Rectal smooth muscle tissue (tissue), 1 donor: ENCODE results near the gene HNRNPAB.
A peak's percentile ranks its signal among the peaks of the same experiment; 100 is the strongest.

Experiments used
- H3K27ac ChIP-seq: one replicate; pipeline ENCODE4 v1.7.0; 2013; ENCODE audit warnings: low read depth, low read length, inconsistent platforms
- H3K27me3 ChIP-seq: one replicate; pipeline ENCODE4 v1.7.0; 2013; ENCODE audit warnings: low read length; ENCODE audit not compliant: control insufficient read depth, insufficient read depth
- H3K36me3 ChIP-seq: one replicate; pipeline ENCODE4 v1.7.0; 2013; ENCODE audit warnings: low read length; ENCODE audit not compliant: control insufficient read depth, insufficient read depth
- H3K4me1 ChIP-seq: one replicate; pipeline ENCODE4 v1.7.0; 2013; ENCODE audit warnings: low read length; ENCODE audit not compliant: control insufficient read depth, insufficient read depth
- H3K4me3 ChIP-seq: one replicate; pipeline ENCODE4 v1.7.0; 2013; ENCODE audit warnings: low read length
- H3K9ac ChIP-seq: one replicate; pipeline ENCODE4 v1.7.0; 2013; ENCODE audit warnings: low read length

HNRNPAB gene

DNA sequence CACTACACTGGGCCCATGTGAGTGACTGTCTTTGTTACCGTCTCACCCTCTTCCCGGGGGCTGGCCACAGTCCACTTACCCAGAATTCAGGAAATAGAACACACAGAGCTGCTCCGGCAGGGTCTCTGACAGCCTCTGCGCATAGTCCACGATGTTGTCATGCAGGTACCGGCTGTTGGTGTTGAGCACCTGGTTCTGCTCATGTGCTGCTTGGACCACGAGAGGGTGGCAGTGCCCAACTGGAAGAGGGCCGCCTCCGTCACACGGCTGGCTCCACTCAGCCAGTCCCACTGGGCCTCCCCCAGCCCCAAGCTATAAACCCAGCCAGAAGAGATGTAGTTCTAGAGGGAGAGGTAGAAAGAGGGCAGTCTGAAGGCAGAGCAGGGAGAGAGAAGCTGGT lies 25.5 kb downstream of the HNRNPAB start:
- Histone ChIP-seq H3K36me3 (peaks cover 14% of the 10 kb centered on the region), H3K27me3 (no peaks in the 10 kb centered on the region), H3K9ac (no peak overlapping the region), H3K4me1 (peaks cover 10% of the 10 kb centered on the region), H3K27ac (no peak overlapping the region), H3K4me3 (no peak overlapping the region)

DNA sequence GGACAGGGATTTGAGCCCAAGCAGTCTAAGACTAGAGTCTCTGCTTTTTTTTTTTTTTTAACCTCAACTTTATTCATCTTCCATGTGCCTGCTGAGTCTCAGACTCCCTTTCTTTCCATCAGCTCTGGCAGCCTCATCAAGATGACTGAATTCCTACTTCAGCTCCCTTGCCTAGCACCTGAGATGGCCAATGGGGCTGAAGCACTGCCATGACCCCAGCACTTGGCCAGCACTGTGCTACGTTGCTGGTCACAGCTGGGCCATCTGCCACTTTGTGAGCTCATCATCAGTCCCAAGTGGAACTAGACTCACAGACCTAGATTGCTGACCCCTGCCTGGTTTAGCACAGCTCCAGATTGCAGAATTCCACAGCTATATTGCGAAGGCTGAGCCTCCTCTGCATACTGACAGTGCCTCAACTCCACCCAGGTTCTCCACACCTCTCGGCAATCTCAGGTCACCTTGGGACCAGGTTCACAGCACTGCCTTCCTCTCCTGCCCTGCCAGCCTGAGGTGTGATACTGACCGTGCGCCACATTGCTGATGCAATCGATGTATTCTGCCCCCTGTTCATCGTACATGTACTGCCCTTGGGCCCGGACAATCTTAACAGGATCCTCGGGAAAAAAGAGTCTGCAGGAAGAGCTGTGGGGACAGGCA lies 26.7 kb downstream of the HNRNPAB start:
- Histone ChIP-seq H3K4me3 (peak overlapping the region; percentile 86), H3K36me3 (peaks cover 14% of the 10 kb centered on the region), H3K27me3 (no peaks in the 10 kb centered on the region), H3K9ac (peak overlapping the region; percentile 0), H3K27ac (no peak overlapping the region), H3K4me1 (peaks cover 10% of the 10 kb centered on the region)

DNA sequence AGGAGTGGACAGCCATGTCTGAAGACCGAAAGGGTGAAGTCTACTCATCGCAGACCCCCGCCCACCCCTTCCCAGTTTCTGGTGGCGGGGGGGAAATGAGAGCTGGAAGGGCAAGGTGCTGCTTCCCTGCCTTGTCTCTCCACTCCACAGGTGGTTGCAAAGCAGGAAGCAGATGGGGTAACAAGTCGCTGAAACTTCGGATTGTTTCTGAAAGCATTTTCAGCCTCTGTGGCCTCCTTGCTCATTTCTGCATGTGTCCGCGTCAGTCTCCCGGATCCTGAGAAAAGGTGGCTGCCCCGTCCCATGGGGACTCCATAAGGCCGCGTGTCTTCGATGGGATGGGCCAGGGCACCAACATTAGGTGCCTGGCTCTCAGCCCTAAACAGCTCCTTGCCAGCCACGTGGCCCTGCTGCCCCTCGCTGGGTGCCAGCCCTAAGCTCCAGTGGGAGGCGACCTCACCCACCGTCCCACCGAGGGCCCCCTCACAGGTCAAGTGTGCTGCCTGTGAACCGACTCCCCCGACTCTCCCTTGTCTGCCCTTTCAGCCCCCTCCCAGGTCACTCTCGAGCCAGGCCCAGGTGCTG lies 27.3 kb downstream of the HNRNPAB start:
- H3K4me1 ChIP-seq, result peaks cover 10% of the 10 kb centered on the region
- H3K27ac ChIP-seq, result peak overlapping the region; percentile 94
- no peaks in the 10 kb centered on the region for H3K27me3 ChIP-seq

DNA sequence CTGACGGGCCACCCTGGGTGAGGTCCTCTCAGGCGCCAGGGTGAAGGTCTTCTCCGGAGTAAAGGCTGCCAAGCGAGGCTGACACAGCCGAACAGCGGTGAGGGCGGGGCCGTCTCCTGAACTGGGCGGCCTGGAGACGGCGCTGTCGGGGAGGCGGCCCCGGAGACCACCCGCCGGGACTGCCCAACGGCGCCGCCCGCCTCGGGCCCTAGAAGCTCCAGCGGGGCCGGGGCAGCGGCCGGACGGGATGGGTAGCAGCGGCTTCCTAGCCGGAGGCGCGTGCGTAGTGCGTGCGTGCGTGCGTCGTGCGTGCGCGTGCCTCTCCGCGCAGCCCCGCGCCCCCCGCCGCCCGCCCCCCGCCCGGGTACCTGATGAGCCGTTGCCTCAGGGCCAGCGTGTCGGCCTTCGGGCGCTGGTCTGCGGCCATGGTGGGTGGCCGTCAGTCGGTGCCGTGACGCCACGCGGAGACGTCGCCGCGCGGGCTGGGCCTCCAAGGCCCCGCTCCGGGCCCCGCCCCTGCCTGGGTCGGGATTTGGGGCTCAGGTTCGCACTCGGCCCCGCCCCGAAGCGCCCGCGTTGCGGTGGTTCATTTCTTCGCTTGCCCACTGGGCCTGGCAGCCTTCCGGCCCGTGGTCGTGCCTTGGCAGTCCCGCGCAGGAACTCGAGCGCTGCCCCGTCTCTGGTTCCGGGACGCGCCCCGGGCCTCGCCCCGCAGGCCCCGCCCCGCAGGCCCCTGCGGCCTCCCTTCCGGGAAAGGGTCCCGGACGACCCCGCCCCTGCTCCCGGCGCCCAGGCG lies 28.0 kb downstream of the HNRNPAB start, which contains the start of gene PHYKPL:
Gene PHYKPL (minus strand): TSS at position 679 of the 796 bp plus-strand sequence. CDS start 252 bp downstream, at position 427.
- H3K4me1 ChIP-seq, result peaks cover 10% of the 10 kb centered on the region
- peaks cover 14% of the 10 kb centered on the region for H3K36me3 ChIP-seq
- no peaks in the 10 kb centered on the region for H3K27me3 ChIP-seq
- H3K9ac ChIP-seq, result peak within 1 kb of the TSS; percentile 78
- H3K27ac ChIP-seq, result peak within 1 kb of the TSS; percentile 94
- peak within 1 kb of the TSS; percentile 86 for H3K4me3 ChIP-seq

More for the DNA sequence above, 27.3 kb downstream of the HNRNPAB start:
- peak overlapping the region; percentile 86 for H3K4me3 ChIP-seq
- peaks cover 14% of the 10 kb centered on the region for H3K36me3 ChIP-seq
- H3K9ac ChIP-seq, result peak overlapping the region; percentile 78

DNA sequence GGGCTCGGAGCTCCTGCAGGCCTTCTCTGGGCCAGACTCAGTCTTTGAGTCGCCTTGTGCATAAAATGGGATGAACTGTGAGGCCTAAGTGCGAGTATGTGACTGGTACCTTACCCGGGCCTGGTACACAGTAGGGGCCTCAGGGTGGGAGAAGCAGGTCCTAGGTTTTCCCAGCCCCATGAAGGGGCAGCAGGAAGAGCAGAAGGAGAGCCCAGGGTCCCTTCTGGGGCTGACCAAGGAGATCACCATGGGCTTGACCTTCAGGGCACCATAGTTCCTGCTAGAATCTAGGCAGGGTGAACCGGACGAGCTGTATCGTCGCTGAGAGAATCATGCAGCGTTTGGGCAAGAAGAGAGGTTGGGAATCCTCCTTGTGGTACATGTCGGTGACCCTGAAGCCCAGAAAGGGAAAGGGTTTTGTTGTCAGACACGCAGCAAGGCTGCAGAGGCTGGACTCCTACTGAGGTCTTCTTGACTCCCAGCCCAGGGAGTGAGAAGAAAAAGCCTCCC lies 28.6 kb downstream of the HNRNPAB start:
- Histone ChIP-seq H3K36me3 (peaks cover 14% of the 10 kb centered on the region), H3K27me3 (no peaks in the 10 kb centered on the region), H3K4me3 (peak overlapping the region; percentile 86), H3K4me1 (peaks cover 10% of the 10 kb centered on the region), H3K27ac (peak overlapping the region; percentile 94), H3K9ac (peak overlapping the region; percentile 76)

DNA sequence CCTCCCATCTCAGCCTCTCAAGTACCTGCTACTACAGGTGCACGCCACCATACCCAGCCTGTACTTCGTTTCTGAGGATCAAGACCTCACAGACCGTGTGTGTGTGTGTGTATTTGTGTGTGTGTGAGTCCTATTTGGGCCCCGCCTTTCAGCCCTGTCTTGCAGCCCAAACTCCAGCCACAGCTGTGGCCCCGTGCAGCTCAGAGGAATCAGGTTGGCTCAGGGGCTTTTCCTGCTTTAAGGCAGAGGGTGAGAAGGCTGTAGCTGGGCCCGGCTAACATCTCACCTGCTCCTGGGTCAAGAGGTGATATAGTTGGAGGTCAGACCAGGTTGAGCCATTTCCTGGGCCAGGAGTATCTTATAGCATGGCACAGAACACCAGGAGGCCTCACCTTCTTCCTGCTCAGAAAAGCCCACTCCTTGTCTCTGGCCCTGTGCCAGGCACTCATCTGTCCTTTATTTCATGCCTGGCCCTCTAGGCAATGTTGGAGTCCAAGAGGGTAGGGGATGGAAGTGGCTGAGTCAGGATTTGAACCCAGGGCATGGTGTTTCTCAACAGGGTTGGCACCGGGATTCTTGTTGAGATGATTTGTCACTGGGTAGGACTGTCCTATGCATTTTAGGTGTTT lies 29.9 kb downstream of the HNRNPAB start:
- Histone ChIP-seq H3K27me3 (no peaks in the 10 kb centered on the region), H3K27ac (no peak overlapping the region), H3K4me3 (no peak overlapping the region), H3K36me3 (peaks cover 13% of the 10 kb centered on the region), H3K9ac (no peak overlapping the region), H3K4me1 (peaks cover 10% of the 10 kb centered on the region)

DNA sequence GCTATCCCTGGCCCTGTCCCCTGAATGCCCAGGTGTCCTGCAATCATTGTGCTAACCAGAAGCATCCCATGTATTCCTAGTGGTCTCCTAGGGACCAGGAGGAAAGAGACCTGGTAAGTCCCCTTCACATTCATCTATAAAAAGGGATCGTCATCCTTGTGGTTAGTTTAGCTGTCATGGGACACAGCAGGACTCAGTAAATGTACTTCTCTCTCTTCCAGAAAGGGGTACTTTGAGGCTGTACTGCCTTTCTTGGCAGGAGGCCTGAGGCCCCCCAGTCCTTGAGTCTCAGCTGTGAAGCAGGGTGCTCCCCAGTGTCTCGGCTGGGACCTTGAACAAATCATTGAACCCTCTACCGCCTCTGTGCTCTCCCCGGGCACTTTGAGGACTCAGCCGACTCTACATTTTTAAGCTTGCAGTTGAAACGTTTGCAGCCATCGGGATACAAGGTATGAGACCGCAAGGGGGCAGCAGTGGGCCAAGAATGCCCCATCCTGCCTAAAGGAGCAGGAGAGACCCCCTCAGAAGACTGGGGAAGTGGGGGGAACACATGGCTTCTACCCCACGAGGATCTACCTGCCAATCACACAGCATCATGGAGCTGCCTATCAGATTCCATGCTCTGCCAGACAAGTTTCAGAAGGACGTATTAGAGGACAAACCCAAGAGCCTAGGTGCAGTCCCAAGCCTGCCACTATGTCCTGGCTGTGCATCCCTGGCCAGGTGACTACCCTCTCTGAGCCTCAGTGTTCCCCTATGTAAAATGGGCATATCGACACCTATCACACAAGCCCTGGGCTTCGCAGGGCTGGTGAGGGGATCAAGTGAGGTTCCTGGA lies 30.6 kb downstream of the HNRNPAB start:
- Histone ChIP-seq H3K9ac (no peak overlapping the region), H3K36me3 (peaks cover 7% of the 10 kb centered on the region), H3K4me1 (peaks cover 10% of the 10 kb centered on the region), H3K4me3 (no peak overlapping the region), H3K27ac (no peak overlapping the region), H3K27me3 (no peaks in the 10 kb centered on the region)

DNA sequence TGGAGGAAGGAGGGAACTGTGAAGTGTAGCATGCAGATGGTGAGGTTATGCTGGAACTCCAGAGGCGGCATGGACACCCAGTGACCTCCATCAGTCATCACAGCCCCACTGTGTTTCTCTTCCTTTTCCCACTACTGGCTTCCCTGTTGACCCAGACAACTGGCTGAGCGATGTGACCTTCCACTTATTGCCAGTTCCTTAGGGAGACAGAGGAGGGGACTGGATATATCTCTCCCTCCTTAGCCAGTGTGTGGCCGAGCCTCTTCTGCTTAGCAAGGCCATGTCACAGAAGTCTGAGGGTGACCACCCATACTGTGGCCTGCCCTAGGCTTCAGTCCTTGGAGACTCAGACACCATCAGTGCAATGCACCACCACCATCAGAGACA lies 31.2 kb downstream of the HNRNPAB start:
- H3K4me1 ChIP-seq, result peaks cover 10% of the 10 kb centered on the region
- peaks cover 7% of the 10 kb centered on the region for H3K36me3 ChIP-seq
- H3K27me3 ChIP-seq, result no peaks in the 10 kb centered on the region
- no peak overlapping the region for H3K9ac ChIP-seq
- H3K4me3 ChIP-seq, result no peak overlapping the region
- H3K27ac ChIP-seq, result no peak overlapping the region

DNA sequence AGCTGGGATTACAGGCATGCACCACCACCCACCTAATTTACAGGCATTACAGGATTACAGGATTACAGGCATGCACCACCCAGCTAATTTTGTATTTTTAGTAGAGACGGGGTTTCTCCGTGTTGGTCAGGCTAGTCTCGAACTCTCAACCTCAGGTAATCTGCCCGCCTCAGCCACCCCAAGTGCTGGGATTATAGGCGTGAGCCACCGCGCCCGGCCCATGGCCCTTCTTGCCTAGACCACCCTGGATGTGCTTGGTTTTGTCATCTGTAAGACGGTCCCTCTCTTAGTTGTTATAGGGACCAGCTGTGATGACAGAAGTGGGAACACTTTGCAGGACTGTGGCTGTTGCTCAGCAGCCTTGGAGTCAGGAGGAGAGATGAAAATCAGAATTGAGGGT lies 31.8 kb downstream of the HNRNPAB start:
- H3K27ac ChIP-seq, result no peak overlapping the region
- peaks cover 7% of the 10 kb centered on the region for H3K4me1 ChIP-seq
- H3K9ac ChIP-seq, result no peak overlapping the region
- no peaks in the 10 kb centered on the region for H3K27me3 ChIP-seq
- peaks cover 1% of the 10 kb centered on the region for H3K36me3 ChIP-seq
- H3K4me3 ChIP-seq, result no peak overlapping the region

- Histone ChIP-seq H3K9ac (no peak overlapping the region), H3K27ac (no peak overlapping the region), H3K36me3 (no peaks in the 10 kb centered on the region), H3K27me3 (no peaks in the 10 kb centered on the region), H3K4me1 (peaks cover 1% of the 10 kb centered on the region), H3K4me3 (no peak overlapping the region)
Measured at GRCh38 chr5:178236679-178237078, 32.3 kb downstream of the HNRNPAB start.

DNA sequence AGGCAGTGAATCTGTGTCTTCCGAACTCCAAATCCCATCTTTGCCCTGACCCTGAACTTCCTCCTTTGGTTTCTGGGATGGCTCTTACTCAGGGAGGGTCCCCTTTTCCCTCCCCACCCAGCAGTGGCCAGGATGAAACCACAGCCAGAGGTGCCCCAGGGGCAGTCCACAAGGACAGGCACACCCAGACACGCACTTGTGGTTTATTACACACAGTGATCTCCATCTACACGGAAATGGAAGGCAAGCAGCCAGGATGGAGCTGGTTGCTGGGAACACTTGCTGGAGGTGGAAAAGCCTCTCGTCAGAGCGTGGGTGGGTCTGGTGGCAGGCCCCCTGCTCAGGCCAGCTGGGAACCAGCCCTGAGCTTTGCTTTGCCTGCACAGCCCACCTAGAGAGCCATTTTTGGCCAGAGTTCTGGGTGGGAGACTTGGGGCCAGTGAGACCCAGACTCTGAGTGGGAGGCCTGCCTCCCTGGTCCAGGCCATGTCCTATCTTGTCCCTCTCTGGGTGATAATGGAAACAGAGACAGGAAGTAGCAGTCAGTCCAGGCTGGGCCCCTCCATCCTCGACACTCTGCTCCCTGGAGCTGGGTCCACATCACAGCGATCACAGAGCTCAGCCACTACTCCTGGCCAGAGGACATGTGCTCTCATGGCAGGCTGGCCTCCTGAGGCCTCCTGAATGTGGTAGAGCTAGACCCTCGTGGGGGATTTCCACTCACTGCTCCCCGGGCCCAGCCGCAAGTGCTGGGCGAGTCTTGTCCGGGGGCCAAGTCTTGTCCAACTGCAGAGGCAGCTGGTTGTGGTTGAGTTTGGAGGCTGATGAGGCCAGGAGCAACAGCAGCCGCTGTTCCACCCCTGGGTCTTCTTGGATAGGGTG lies 33.3 kb downstream of the HNRNPAB start:
- H3K27ac ChIP-seq, result no peak overlapping the region
- H3K4me3 ChIP-seq, result no peak overlapping the region
- H3K36me3 ChIP-seq, result no peaks in the 10 kb centered on the region
- H3K27me3 ChIP-seq, result no peaks in the 10 kb centered on the region
- H3K4me1 ChIP-seq, result no peaks in the 10 kb centered on the region
- H3K9ac ChIP-seq, result no peak overlapping the region
